Brain microvascular endothelial cell (primary cell): ENCODE data around the gene HOXC12.

Source experiments
- DNase-seq: peaks from one replicate; pipeline ENCODE4 v3.0.0-alpha.2; 2020
- H3K27ac ChIP-seq: fragments of 250-450 bp; sonication (Bioruptor Pico); 2 replicates; pipeline ENCODE4 v1.5.1; 2020; ENCODE audit warnings: mild to moderate bottlenecking, moderate library complexity
- H3K27me3 ChIP-seq: fragments of 250-450 bp; sonication (Bioruptor Pico); replicated peaks from 2 replicates; pipeline ENCODE4 v1.5.1; 2020; ENCODE audit warnings: mild to moderate bottlenecking
- H3K36me3 ChIP-seq: fragments of 250-450 bp; sonication (Bioruptor Pico); replicated peaks from 2 replicates; pipeline ENCODE4 v1.5.1; 2020; ENCODE audit warnings: mild to moderate bottlenecking
- H3K4me3 ChIP-seq: 2 replicates; pipeline ENCODE4 v1.5.1; 2011; ENCODE audit warnings: low read depth, mild to moderate bottlenecking, control low read depth, low read length, moderate library complexity
- in situ Hi-C: cut with HindIII; loops from 2 replicates; pipeline ENCODE4 v1.10.0; 2017; ENCODE audit warnings: low sequenced_read_pairs, low pct_ligation_motif_present
- TF ChIP-seq, protein P1 (sequence below): IDR thresholded peaks from 2 replicates; pipeline ENCODE4 v1.5.1; 2011; ENCODE audit warnings: low read depth, mild to moderate bottlenecking, moderate library complexity, low read length, control low read depth, inconsistent platforms; ENCODE audit errors: missing control alignments

Gene HOXC12

DNA sequence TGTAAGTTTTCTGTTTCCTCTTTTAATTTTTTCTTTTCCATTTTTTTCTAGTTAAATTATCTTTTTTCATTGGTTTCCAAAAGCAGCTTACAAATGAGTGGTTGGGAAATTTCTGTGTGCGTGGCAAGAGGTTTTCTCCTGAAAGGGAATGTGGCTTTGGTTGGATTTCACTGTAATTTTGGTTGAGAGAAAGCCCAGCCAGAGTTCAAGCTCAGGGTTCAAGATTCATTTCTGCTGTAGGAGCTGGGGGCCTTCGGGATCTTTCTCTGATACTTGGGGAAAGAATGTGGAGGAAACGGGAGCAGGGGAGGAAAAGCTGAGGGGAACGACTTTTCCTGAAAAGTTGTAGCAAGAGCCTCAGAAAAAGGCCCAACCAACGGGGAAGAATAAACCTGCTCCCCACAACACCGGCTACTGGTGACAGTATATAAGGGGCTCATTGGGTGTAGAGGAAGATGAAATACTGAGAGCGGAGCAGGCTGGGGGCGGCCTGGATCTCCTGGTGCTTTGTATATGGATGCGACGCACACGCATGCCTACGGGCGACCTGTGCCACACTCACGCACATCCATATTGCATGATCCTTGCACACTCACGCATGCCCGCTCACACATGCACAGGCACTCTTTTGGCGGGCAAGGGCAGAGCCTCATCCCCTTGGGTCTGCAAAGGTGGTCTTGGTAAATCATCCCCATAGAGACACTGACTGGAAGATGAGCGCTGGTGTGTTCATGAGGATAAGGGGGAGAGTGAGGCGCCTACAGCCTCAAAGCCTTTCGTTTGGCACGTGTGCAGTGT is 32.2 kb downstream of the HOXC12 start:
- Histone ChIP-seq H3K4me3 (no peak overlapping the region), H3K27me3 (peaks cover 93% of the 10 kb centered on the region)

DNA sequence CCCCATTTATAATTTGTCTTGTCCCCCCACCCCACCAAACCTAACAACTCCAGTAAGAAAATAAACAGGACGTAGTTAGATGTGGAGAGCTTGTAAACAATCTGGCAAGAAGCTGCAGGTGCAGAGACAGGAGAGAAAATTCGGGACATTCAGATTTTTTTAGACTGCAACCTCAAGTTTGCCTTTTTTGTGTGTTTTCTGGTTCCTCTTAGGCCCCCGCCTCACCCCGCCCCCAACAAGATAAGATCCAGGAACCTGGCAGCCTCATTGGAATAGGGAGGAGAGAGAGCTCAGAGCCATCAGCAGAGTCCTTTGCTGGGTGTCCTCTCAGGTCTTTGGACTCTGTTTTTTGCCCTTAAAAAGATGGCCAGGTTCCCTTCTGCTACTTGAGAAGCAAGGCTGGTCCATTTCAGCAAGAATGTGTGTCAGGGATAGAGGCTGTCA is 33.1 kb downstream of the HOXC12 start:
- H3K27ac ChIP-seq: no peak overlapping the region
- H3K4me3 ChIP-seq: no peak overlapping the region
- DNase-seq: no peak
- peaks cover 91% of the 10 kb centered on the region for H3K27me3 ChIP-seq
- TF ChIP-seq, protein P1, sequence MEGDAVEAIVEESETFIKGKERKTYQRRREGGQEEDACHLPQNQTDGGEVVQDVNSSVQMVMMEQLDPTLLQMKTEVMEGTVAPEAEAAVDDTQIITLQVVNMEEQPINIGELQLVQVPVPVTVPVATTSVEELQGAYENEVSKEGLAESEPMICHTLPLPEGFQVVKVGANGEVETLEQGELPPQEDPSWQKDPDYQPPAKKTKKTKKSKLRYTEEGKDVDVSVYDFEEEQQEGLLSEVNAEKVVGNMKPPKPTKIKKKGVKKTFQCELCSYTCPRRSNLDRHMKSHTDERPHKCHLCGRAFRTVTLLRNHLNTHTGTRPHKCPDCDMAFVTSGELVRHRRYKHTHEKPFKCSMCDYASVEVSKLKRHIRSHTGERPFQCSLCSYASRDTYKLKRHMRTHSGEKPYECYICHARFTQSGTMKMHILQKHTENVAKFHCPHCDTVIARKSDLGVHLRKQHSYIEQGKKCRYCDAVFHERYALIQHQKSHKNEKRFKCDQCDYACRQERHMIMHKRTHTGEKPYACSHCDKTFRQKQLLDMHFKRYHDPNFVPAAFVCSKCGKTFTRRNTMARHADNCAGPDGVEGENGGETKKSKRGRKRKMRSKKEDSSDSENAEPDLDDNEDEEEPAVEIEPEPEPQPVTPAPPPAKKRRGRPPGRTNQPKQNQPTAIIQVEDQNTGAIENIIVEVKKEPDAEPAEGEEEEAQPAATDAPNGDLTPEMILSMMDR: no peak
- in situ Hi-C loops: no loop called here
- no peaks in the 10 kb centered on the region for H3K36me3 ChIP-seq

More for the DNA sequence above, 32.2 kb downstream of the HOXC12 start:
- no peak overlapping the region for H3K27ac ChIP-seq
- in situ Hi-C loops: no loop called here
- DNase-seq: no peak
- TF ChIP-seq, protein P1: no peak
- no peaks in the 10 kb centered on the region for H3K36me3 ChIP-seq

DNA sequence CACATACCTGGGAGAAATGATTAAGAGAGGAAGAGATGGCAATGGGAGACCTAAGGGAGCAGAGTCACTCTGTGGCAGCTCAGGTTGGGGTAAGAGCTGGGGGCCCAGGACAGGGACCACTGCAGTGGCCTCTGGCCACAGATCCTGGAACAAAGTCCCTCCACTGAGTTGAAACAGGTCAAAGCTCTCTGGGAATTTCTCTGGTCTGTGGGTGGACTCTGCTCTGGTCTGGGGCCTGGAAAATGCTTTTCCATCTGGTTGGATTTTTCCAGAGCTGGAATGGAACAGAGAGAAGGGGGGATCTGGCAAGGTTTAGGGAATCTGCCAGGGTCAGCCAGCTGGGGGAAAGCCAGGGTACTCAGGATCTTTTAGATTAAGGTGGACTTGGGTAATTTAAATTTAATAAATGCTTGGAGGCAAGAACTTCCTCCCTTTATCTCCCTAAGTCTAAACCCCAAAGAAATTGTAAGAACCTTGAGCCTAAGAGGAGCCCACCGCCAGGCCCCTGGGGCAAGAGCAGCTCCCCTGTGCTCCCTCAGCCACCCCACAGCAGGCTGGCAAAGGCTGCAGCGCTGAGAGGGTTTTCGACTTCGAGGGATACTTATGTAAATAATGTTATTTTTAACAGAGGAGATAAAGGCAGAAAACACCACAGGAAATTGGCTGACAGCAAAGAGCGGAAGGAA is 34.0 kb downstream of the HOXC12 start:
- TF ChIP-seq, protein P1: no peak
- H3K27ac ChIP-seq: no peak overlapping the region
- no peak for DNase-seq
- H3K4me3 ChIP-seq: no peak overlapping the region
- H3K36me3 ChIP-seq: no peaks in the 10 kb centered on the region
- H3K27me3 ChIP-seq: peaks cover 91% of the 10 kb centered on the region
- in situ Hi-C loops: no loop called here

DNA sequence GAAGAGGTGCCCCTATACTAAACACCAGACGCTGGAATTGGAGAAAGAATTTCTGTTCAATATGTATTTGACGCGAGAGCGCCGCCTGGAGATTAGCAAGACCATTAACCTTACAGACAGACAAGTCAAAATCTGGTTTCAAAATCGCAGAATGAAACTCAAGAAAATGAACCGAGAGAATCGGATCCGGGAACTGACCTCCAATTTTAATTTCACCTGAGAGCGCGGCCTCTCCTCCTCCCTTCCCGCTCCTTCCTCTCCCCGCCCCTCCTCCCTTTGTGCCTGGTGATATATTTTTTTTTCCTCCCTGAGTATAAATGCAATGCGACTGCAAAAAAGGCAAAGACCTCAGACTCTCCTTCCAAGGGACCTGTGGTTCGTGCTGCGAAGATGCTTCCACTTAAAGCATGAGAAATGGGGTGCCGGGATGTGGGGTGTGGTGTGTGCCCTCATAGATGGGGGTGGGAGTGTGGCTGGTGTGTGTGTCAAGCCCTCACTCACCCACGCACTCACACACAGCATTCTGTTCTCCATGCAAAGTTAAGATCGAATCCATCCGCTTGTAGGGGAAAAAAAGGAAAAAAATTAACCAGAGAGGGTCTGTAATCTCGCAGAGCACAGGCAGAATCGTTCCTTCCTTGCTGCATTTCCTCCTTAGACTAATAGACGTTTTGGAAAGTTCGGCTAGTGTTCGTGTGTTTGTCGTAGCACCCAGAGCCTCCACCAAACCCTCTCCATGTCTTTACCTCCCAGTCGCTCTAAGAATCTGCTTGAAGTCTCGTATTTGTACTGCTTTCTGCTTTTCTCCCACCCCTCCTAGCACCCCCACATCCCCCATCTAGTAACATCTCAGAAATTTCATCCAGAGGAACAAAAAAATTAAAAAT is 34.8 kb downstream of the HOXC12 start:
- TF ChIP-seq, protein P1: peak; percentile 66
- Histone ChIP-seq H3K27ac (no peak overlapping the region), H3K36me3 (no peaks in the 10 kb centered on the region), H3K4me3 (no peak overlapping the region), H3K27me3 (peaks cover 92% of the 10 kb centered on the region)
- in situ Hi-C loops: no loop called here
- no peak for DNase-seq

DNA sequence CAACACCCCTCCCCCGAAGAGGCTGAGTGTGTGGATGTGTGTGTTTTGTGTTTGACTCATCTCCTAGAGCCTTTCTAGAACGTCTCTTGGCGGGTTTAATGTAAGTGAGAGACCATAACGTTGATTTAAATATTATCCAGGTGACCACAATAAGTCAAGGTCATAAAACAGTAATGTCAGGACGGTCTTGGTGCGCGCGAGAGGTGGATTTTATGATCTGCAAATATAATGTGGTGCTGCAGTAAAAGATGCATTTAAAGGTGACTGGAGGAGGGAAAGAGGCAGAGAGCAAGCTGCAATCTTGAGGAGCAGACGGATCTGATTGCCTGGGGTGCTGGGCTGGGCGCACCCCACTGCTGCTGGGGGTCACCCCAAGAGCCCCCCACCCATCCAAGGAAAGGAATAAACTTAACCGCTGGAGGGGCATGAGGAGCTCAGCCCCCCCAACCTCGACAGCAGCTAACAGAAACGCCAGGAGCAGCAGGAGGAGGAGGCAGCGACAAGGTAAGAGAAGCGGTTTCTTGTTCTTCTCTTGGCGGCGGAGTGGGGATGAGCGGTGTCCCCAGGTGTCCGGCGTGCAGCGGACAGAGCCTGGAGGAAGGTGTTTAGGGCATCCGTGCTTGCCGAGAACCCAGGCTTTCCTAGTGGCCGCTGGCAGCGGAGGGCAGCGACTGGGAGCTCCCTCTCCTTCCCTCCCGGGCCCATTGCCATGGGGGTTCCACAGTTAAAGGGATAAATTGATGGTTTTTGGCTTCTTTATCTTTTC is 35.8 kb downstream of the HOXC12 start:
- Histone ChIP-seq H3K27me3 (peaks cover 98% of the 10 kb centered on the region), H3K27ac (no peak overlapping the region), H3K4me3 (no peak overlapping the region), H3K36me3 (no peaks in the 10 kb centered on the region)
- TF ChIP-seq, protein P1: no peak
- in situ Hi-C loops: no loop called here
- DNase-seq: no peak
